WTC11 (cell line): Measurements from ENCODE around the gene KPTN. TPM values are rescaled to one million over a fixed set of nuclear protein-coding genes. Genes with fewer than 3 reads are reported as not detected.

Experiments used
- ATAC-seq: fragments of 200-7000 bp; cut with Tn5 transposase; 2 replicates; pipeline ENCODE4 v1.10.0; 2021; ENCODE audit warnings: mild to moderate bottlenecking, moderate library complexity
- CTCF ChIA-PET: fragments of 300-600 bp; sonication (Branson Sonifier 250); formaldehyde crosslinking; loops from one replicate; lab custom pipeline; 2021; ENCODE audit warnings: antibody characterized with exemption; lab: Charles Lee
- POLR2A ChIA-PET: fragments of 350-600 bp; sonication (Branson Sonifier 250); formaldehyde crosslinking; loops from one replicate; lab custom pipeline; 2021; ENCODE audit warnings: antibody characterized with exemption; lab: Charles Lee
- DNase-seq: peaks from one replicate; pipeline ENCODE4 v3.0.0; 2021; ENCODE audit warnings: low spot score
- H3K27ac Mint-ChIP-seq: 2 replicates; pipeline ENCODE4 v1.8.0; 2021; ENCODE audit warnings: mixed read lengths
- H3K27me3 Mint-ChIP-seq: 2 replicates; pipeline ENCODE4 v1.8.0; 2021; ENCODE audit warnings: low read depth, mild to moderate bottlenecking, moderate library complexity, mixed read lengths
- H3K36me3 Mint-ChIP-seq: 2 replicates; pipeline ENCODE4 v1.8.0; 2021; ENCODE audit warnings: mixed read lengths
- H3K4me1 Mint-ChIP-seq: 2 replicates; pipeline ENCODE4 v1.8.0; 2022; ENCODE audit warnings: mixed read lengths
- H3K4me3 Mint-ChIP-seq: 2 replicates; pipeline ENCODE4 v1.8.0; 2021; ENCODE audit warnings: mild to moderate bottlenecking, moderate library complexity, mixed read lengths
- H3K9me3 Mint-ChIP-seq: 2 replicates; pipeline ENCODE4 v1.8.0; 2021; ENCODE audit warnings: mixed read lengths
- JAZF1 ChIP-seq: fragments of 250-450 bp; sonication (Bioruptor Pico); IDR thresholded peaks from 2 replicates; pipeline ENCODE4 v1.9.0; 2021; ENCODE audit warnings: moderate library complexity, mild to moderate bottlenecking, inconsistent platforms
- JUN ChIP-seq: sonication (generic); formaldehyde crosslinking; IDR thresholded peaks from 2 replicates; pipeline ENCODE4 v1.8.0; 2023; ENCODE audit warnings: mild to moderate bottlenecking, missing genetic modification reagents
- MAX ChIP-seq: sonication (generic); formaldehyde crosslinking; IDR thresholded peaks from 2 replicates; pipeline ENCODE4 v1.8.0; 2022; ENCODE audit warnings: mild to moderate bottlenecking, missing genetic modification reagents
- MYBL2 ChIP-seq: sonication (generic); formaldehyde crosslinking; IDR thresholded peaks from 2 replicates; pipeline ENCODE4 v1.8.1; 2023; ENCODE audit warnings: mild to moderate bottlenecking, moderate library complexity, missing genetic modification reagents
- NFYB ChIP-seq: sonication (generic); formaldehyde crosslinking; conservative IDR thresholded peaks from 2 replicates; pipeline ENCODE4 v1.8.0; 2022; ENCODE audit warnings: low read depth, missing genetic modification reagents
- OVOL2 ChIP-seq: fragments of 250-450 bp; sonication (Bioruptor Pico); IDR thresholded peaks from 2 replicates; pipeline ENCODE4 v1.9.0; 2021; ENCODE audit warnings: mild to moderate bottlenecking, borderline replicate concordance
- SMAD3 ChIP-seq: sonication (generic); formaldehyde crosslinking; IDR thresholded peaks from 2 replicates; pipeline ENCODE4 v1.8.0; 2022; ENCODE audit warnings: missing genetic modification reagents, mild to moderate bottlenecking, borderline replicate concordance
- TP53 ChIP-seq: sonication (generic); formaldehyde crosslinking; IDR thresholded peaks from 2 replicates; pipeline ENCODE4 v1.8.1; 2023; ENCODE audit warnings: mild to moderate bottlenecking, missing genetic modification reagents
- ZBTB21 ChIP-seq: sonication (generic); formaldehyde crosslinking; IDR thresholded peaks from 2 replicates; pipeline ENCODE4 v1.8.1; 2023; ENCODE audit warnings: mild to moderate bottlenecking, missing genetic modification reagents, borderline replicate concordance
- ZNF219 ChIP-seq: sonication (generic); formaldehyde crosslinking; IDR thresholded peaks from 2 replicates; pipeline ENCODE4 v1.8.0; 2023; ENCODE audit warnings: missing genetic modification reagents, mild to moderate bottlenecking, borderline replicate concordance
- ZNF671 ChIP-seq: fragments of 250-450 bp; sonication (Bioruptor Pico); IDR thresholded peaks from 2 replicates; pipeline ENCODE4 v1.8.0; 2021; ENCODE audit warnings: mild to moderate bottlenecking
- total RNA-seq: library from RNA; stranded (reverse); gene quantifications from 3 replicates; pipeline ENCODE4 v1.2.3, GENCODE V29; 2021
- TF ChIP-seq, protein P1 (sequence below): sonication (generic); formaldehyde crosslinking; IDR thresholded peaks from 2 replicates; pipeline ENCODE4 v1.8.0; 2023; ENCODE audit warnings: mild to moderate bottlenecking, missing genetic modification reagents
- TF ChIP-seq, protein P2 (sequence below): sonication (generic); formaldehyde crosslinking; IDR thresholded peaks from 2 replicates; pipeline ENCODE4 v1.8.1; 2022; ENCODE audit warnings: mild to moderate bottlenecking, moderate library complexity, missing genetic modification reagents

The KPTN gene
- total RNA-seq, 1 experiment from 2014 or later: 24.5 TPM

- TF ChIP-seq NFYB (no peak), SMAD3 (CRISPR knock-in tag) (no peak), ZBTB21 (CRISPR knock-in tag) (no peak), OVOL2 (CRISPR knock-in tag) (no peak), MAX (CRISPR knock-in tag) (no peak), ZNF671 (no peak)
- TF ChIP-seq, protein P1, sequence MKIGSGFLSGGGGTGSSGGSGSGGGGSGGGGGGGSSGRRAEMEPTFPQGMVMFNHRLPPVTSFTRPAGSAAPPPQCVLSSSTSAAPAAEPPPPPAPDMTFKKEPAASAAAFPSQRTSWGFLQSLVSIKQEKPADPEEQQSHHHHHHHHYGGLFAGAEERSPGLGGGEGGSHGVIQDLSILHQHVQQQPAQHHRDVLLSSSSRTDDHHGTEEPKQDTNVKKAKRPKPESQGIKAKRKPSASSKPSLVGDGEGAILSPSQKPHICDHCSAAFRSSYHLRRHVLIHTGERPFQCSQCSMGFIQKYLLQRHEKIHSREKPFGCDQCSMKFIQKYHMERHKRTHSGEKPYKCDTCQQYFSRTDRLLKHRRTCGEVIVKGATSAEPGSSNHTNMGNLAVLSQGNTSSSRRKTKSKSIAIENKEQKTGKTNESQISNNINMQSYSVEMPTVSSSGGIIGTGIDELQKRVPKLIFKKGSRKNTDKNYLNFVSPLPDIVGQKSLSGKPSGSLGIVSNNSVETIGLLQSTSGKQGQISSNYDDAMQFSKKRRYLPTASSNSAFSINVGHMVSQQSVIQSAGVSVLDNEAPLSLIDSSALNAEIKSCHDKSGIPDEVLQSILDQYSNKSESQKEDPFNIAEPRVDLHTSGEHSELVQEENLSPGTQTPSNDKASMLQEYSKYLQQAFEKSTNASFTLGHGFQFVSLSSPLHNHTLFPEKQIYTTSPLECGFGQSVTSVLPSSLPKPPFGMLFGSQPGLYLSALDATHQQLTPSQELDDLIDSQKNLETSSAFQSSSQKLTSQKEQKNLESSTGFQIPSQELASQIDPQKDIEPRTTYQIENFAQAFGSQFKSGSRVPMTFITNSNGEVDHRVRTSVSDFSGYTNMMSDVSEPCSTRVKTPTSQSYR (CRISPR knock-in tag): no peak
- TF ChIP-seq, all 79 proteins: peak for 0
Measured at GRCh38 chr19:47497821-47498520, 14.0 kb upstream of the KPTN start (continued).

GRCh38 chr19:47497050-47497766 is 13.2 kb upstream of the KPTN start:
- H3K36me3 Mint-ChIP-seq: 0 out of 2 replicates have a peak, but pooled peaks cover 3% of the 10 kb centered on the region
- TF ChIP-seq JAZF1 (CRISPR knock-in tag): no peak
- TF ChIP-seq NFYB: no peak
- TF ChIP-seq, all 79 proteins: peak for 0
- no peaks in the 10 kb centered on the region for H3K9me3 Mint-ChIP-seq
- DNase-seq (no peak), ATAC-seq (no peak)
- H3K4me1 Mint-ChIP-seq: peaks cover 16% of the 10 kb centered on the region
- ChIA-PET CTCF (interaction anchor here (1.2 to 3.5 kb wide), 3 partner anchors 13 to 216 kb away, joined by 4 to 13 read pairs (median 6); partner anchors contain the start of genes EHD2 and KPTN), POLR2A (no interaction called here)
- no peaks in the 10 kb centered on the region for H3K27me3 Mint-ChIP-seq
- no peak overlapping the region for H3K4me3 Mint-ChIP-seq
- H3K27ac Mint-ChIP-seq: no peak overlapping the region

GRCh38 chr19:47495478-47496372 is 11.7 kb upstream of the KPTN start:
- no peaks in the 10 kb centered on the region for H3K27me3 Mint-ChIP-seq
- POLR2A ChIA-PET: no interaction called here
- no peak overlapping the region for H3K4me3 Mint-ChIP-seq
- ATAC-seq: no peak
- H3K4me1 Mint-ChIP-seq: peaks cover 17% of the 10 kb centered on the region
- CTCF ChIA-PET: interaction anchor here (0.7 to 3.5 kb wide), 7 partner anchors 11 to 218 kb away, joined by 3 to 13 read pairs (median 4); partner anchors contain the start of genes EHD2 and KPTN
- no peak overlapping the region for H3K27ac Mint-ChIP-seq
- 0 out of 2 replicates have a peak, but pooled peaks cover 3% of the 10 kb centered on the region for H3K36me3 Mint-ChIP-seq
- TF ChIP-seq MYBL2: no peak
- DNase-seq: no peak
- H3K9me3 Mint-ChIP-seq: no peaks in the 10 kb centered on the region

GRCh38 chr19:47494729-47495128 is 10.7 kb upstream of the KPTN start:
- POLR2A ChIA-PET: no interaction called here
- H3K9me3 Mint-ChIP-seq: no peaks in the 10 kb centered on the region
- CTCF ChIA-PET: interaction anchor here (1.5 to 3.5 kb wide), 2 partner anchors 10 to 58 kb away, joined by 7 to 13 read pairs; partner anchors contain the start of gene KPTN
- TF ChIP-seq, protein P2, sequence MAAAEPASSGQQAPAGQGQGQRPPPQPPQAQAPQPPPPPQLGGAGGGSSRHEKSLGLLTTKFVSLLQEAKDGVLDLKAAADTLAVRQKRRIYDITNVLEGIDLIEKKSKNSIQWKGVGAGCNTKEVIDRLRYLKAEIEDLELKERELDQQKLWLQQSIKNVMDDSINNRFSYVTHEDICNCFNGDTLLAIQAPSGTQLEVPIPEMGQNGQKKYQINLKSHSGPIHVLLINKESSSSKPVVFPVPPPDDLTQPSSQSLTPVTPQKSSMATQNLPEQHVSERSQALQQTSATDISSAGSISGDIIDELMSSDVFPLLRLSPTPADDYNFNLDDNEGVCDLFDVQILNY (CRISPR knock-in tag): no peak
- no peak for TF ChIP-seq TP53 (CRISPR knock-in tag)
- no peak for TF ChIP-seq ZNF219 (CRISPR knock-in tag)
- no peak for TF ChIP-seq JUN (CRISPR knock-in tag)
- H3K27ac Mint-ChIP-seq: no peak overlapping the region
- DNase-seq (no peak), ATAC-seq (no peak)
- peaks cover 7% of the 10 kb centered on the region; the same call in 1 of the 2 replicates for H3K36me3 Mint-ChIP-seq
- no peaks in the 10 kb centered on the region for H3K27me3 Mint-ChIP-seq
- no peak overlapping the region for H3K4me3 Mint-ChIP-seq
- peaks cover 10% of the 10 kb centered on the region for H3K4me1 Mint-ChIP-seq
